Muscle of back (tissue), 13 donors: Measurements from ENCODE around the gene F2R. TPM values are rescaled to one million over a fixed set of nuclear protein-coding genes. Genes with fewer than 3 reads are reported as not detected.
A peak's percentile ranks its signal among the peaks of the same experiment; 100 is the strongest.
"Not testable (repeated sequence)": the region's sequence is repeated elsewhere in the genome, so short reads cannot be mapped to it uniquely, and the experiment has no call there.

ENCODE experiments used
- DNase-seq, 3 donors: peaks; one replicate each; pipeline versions ENCODE4 v3.0.0 to v3.0.0-alpha.2; 2013
- long read RNA-seq, 9 donors: transcript quantifications; one replicate each; lab custom pipeline, GENCODE V29; 2026
- polyA plus RNA-seq, 10 donors: library from polyadenylated mRNA; unstranded; fragments of 120-200 nt; gene quantifications; one replicate each; pipeline ENCODE4 v1.2.1, GENCODE V29; 2013; ENCODE audit not compliant: insufficient read length in 10 of 10

F2R gene
- 10 to 100 TPM; 22.8 to 61.6 (median 27.8) TPM for polyA plus RNA-seq
- long read RNA-seq, donor 1, transcript F2R-201 (2 exons, 3,821 nt): major isoform, 13 of 13 reads
- long read RNA-seq, donor 1, partial matches to known transcripts: 0 of 13 reads
- long read RNA-seq, donor 1, other reads (novel, unspliced or antisense): 0 of 13 reads
- long read RNA-seq, donor 2, transcript F2R-201 (2 exons, 3,821 nt): major isoform, 8 of 8 reads
- long read RNA-seq, donor 2, partial matches to known transcripts: 0 of 8 reads
- long read RNA-seq, donor 2, other reads (novel, unspliced or antisense): 0 of 8 reads
- long read RNA-seq, donor 3: 0 reads
- long read RNA-seq, donor 4, partial matches to known transcripts: 0 of 3 reads
- long read RNA-seq, donor 4, other reads (novel, unspliced or antisense): 0 of 3 reads
- long read RNA-seq, donor 5, transcript F2R-201 (2 exons, 3,821 nt): major isoform, 17 of 18 reads
- long read RNA-seq, donor 5, partial matches to known transcripts: 0 of 18 reads
- long read RNA-seq, donor 5, other reads (novel, unspliced or antisense): 0 of 18 reads
- long read RNA-seq, donor 6, transcript F2R-201 (2 exons, 3,821 nt): major isoform, 12 of 12 reads
- long read RNA-seq, donor 6, partial matches to known transcripts: 0 of 12 reads
- long read RNA-seq, donor 6, other reads (novel, unspliced or antisense): 0 of 12 reads
- long read RNA-seq, donor 7, transcript F2R-201 (2 exons, 3,821 nt): major isoform, 6 of 11 reads
- long read RNA-seq, donor 7, partial matches to known transcripts: 5 of 11 reads
- long read RNA-seq, donor 7, other reads (novel, unspliced or antisense): 0 of 11 reads
- long read RNA-seq, donor 8, transcript F2R-201 (2 exons, 3,821 nt): major isoform, 8 of 8 reads
- long read RNA-seq, donor 8, partial matches to known transcripts: 0 of 8 reads
- long read RNA-seq, donor 8, other reads (novel, unspliced or antisense): 0 of 8 reads
- long read RNA-seq, donor 9, partial matches to known transcripts: 0 of 1 reads
- long read RNA-seq, donor 9, other reads (novel, unspliced or antisense): 0 of 1 reads

GRCh38 chr5:76715736-76716455, at the start of gene F2R:
F2R (plus strand) TSS chr5:76716126; CDS start chr5:76716308, 182 bp downstream.
- peak; percentile 53 to 93 (median 83) for DNase-seq

GRCh38 chr5:76667495-76667894, 48.4 kb upstream of the F2R start:
- no peak for DNase-seq

- DNase-seq: no peak
Observed at GRCh38 chr5:76669245-76669644, 46.7 kb upstream of the F2R start.

DNA sequence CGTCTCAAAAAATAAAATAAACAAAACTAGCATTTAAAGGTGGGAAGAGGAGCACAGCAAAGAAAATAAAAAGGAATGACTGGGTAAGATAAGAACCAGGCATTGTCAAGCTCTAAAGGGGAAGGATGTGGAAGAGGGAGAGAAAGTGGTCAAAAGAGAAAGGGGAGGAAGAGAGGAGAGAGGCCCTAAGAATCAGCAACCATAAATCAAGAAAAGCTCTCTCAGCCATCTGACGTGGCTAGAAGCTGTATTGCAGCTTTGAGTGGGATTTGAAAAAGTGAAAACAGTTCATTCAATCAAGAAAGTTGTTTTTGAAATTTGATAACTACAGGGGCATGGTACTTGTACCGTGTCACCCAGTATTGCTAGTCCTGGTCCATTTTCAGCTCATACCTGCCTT, 45.4 kb upstream of the F2R start:
- DNase-seq: no peak

DNA sequence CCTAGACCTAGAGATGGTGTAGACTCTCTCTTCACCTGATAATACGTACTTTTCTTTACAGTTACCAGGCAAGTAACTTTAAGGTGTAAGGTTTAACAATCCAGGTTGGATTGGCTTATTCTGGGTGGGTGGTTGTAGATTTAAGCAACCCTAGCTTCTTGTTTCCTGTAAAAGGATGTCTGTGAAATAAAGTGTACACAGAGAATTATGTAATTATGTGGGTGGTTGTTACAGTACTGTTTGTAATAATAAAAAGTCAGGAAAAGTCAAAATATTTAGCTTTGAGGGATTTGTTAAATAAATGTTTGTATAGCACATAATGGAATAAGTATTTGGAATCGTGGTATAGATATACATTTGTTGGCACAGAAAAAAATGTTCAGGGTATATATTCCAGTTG, 43.7 kb upstream of the F2R start:
- DNase-seq: no peak

DNA sequence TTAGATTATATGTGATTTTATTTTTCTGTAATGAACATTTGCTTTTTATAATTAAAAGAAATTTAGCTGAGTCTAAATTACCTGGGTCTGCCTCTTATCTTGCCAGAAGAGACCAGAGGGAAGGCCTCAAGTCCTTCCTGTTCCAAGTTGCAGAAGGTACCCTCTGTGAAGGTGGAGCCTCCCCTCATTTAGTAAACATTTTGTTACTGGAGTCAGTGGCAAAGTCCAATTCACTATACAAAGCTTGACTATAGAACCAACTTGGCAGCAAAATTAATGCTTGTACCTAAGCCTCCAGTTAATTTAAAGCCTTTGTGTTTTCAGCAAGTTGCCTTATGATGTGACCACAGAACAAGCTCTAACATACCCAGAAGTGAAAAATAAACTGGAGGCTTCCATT, 42.8 kb upstream of the F2R start:
- no peak for DNase-seq

DNA sequence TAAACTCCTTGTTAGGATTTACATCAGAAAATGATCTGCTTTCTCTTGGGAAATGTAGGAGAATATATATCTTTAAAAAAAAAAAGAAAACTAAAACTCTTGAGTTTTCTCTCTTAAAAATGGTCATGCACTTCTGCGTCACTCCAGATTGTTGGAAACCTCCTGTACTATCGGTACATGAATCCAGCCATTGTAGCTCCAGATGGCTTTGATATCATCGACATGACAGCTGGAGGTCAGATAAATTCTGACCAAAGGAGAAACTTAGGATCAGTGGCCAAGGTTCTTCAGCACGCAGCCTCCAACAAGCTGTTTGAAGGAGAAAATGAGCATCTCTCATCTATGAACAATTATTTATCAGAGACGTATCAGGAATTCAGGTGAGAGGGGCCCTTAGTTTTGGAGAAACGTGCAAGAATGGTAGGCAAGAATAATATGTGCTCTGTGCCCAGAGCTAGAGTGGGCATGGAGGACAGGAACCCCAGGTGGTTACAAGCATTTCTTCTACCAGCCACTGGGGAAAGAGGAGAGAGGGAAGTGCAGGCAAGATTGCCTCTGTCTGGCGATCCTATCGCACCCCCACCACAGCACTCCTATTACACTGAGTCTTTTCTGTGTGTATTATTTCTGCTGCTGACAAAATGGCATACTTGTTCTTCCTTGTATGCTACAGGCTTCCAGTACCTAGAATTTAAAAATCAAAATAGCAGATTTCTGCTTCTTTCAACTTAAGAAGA, 41.4 kb upstream of the F2R start:
- DNase-seq: no peak

DNA sequence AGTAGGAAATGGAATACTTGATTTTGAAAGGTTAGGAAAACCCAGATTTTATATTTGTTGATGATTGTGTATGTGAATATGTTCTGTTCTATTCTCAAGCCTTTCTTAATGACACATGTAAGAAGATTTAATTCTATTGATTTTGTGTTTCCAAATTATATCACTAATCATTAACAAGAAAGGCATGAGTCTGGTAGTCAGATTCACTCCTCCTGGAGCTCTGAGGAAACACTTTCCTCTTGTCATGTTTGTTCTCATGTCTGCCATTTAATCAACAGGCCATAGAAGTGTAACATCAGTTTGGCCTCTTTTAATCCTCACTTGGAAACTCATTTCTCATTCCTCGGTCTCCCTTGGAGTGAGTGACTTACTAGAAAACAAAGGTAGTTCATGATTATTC, 40.6 kb upstream of the F2R start:
- DNase-seq: no peak

DNA sequence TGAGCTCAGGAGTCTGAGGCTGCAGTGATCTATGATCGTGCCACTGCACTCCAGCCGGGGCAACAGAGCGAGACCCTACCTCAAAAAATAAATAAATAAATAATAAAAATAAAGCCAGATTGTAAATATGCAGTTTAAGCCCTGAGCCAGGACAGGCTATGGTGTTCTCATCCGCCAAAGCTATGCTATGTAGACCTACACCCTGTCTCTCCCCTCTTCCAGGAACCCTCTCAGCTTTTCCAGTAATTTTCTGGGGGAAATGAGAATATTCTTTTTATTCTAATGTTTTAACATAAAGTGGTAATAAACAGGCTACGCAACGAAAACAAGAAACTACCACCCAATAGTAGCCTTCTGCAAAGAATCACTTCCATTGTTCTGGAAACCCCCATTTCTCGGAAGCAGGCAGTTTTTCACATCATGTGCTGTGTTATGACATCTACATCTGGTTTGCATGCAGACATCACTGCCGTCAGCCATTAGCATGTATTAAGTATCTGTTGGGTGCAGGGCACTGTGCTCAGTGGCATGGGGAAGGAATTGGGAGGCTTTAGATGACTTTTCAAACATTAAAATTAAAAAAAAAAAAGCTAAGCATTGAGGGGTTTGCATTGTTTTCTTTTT, 38.0 kb upstream of the F2R start:
- no peak for DNase-seq

- peak in 2 of 3 donors; percentile 7 to 32 for DNase-seq
Observed at GRCh38 chr5:76679231-76679630, 36.7 kb upstream of the F2R start.

DNA sequence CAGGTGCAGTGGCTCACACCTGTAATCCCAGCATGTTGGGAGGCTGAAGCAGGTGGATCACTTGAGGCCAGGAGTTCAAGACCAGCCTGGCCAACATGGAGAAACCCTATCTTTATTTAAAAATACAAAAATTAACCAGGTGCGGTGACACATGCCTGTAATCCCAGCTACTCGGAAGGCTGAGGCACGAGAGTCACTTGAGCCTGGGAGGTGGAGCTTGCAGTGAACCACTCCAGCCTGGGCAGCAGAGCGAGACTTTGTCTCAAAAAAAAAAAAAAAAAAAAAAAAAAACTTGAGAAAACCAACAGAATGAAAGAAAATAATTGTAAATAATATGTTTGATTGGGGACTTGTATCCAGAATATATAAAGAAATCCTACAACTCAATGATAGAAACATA, 35.1 kb upstream of the F2R start:
- DNase-seq: not testable (repeated sequence)

DNA sequence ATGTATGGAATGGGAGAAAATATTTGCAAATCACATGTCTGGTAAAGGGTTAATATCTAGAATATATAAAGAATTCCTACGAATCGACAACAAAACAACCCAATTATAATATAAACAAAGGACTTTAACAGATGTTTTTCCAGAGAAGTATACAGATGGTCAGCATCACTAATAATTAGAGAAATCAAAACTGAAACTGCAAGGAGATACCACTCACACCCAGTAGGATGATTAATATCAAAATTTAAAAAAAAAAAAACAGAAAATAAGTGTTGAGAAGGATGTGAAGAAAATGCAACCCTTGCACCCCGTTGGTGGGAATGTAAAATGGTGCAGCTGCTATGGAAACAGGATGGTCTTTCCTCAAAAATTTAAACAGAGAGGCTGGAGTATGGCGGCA, 34.6 kb upstream of the F2R start:
- no peak for DNase-seq

GRCh38 chr5:76682387-76682786, 33.5 kb upstream of the F2R start:
- DNase-seq: peak in 2 of 3 donors; percentile 11 to 37

- DNase-seq: no peak
Observed at GRCh38 chr5:76683816-76684731, 31.9 kb upstream of the F2R start.

GRCh38 chr5:76684756-76685519, 31.0 kb upstream of the F2R start:
- no peak for DNase-seq

GRCh38 chr5:76685704-76686103, 30.2 kb upstream of the F2R start:
- DNase-seq: no peak

GRCh38 chr5:76688212-76688611, 27.7 kb upstream of the F2R start:
- no peak for DNase-seq

- no peak for DNase-seq
Observed at GRCh38 chr5:76688836-76689235, 27.1 kb upstream of the F2R start.
